Peyer's patch (tissue), 4 donors: ENCODE measurements around the gene GPD1L. TPM values are rescaled to one million over a fixed set of nuclear protein-coding genes. Genes with fewer than 3 reads are reported as not detected.

Experiments used
- DNase-seq, 3 donors: peaks; one replicate each; pipeline ENCODE4 v3.0.0-alpha.2; 2017 to 2019
- H3K27ac ChIP-seq, 4 donors: fragments of 200-600 bp; sonication (generic); one replicate each; pipeline ENCODE4 v1.5.1; 2016 to 2019
- H3K27me3 ChIP-seq, 2 donors: fragments of 200-600 bp; sonication (generic); one replicate each; pipeline ENCODE4 v1.5.1; 2019
- H3K36me3 ChIP-seq, 3 donors: fragments of 200-600 bp; sonication (generic); one replicate each; pipeline ENCODE4 v1.5.1; 2016 to 2019
- H3K4me1 ChIP-seq, 4 donors: fragments of 200-600 bp; sonication (generic); one replicate each; pipeline ENCODE4 v1.5.1; 2016 to 2019
- H3K4me3 ChIP-seq, 4 donors: fragments of 200-600 bp; sonication (generic); 1 replicate in 3 of 4; 2 replicates in 1 of 4; pipeline ENCODE4 v1.5.1; 2016 to 2019; ENCODE audit warnings: mild to moderate bottlenecking in 1 of 4
- H3K9me3 ChIP-seq, 4 donors: fragments of 200-600 bp; sonication (generic); one replicate each; pipeline ENCODE4 v1.5.1; 2016 to 2019; ENCODE audit warnings: mild to moderate bottlenecking in 1 of 4
- POLR2A ChIP-seq, 2 donors: fragments of 450-650 bp; IDR thresholded peaks; one replicate each; pipeline ENCODE4 v1.5.1; 2017; ENCODE audit warnings: antibody characterized with exemption in 2 of 2, mild to moderate bottlenecking in 2 of 2, moderate library complexity in 2 of 2
- total RNA-seq, 4 donors: library from RNA; depleted of rRNA; stranded (reverse); fragments of >200 nt; gene quantifications; one replicate each; pipeline ENCODE4 v1.1.0, GENCODE V29; 2016
- TF ChIP-seq, protein P1 (sequence below), 6 experiments: fragments of 450-650 bp in 4 of 6; fragments of 200-600 bp in 2 of 6; sonication (generic) in 1 of 6; IDR thresholded peaks; one replicate each; pipeline ENCODE4 v1.5.1; 2017 to 2019; ENCODE audit warnings: antibody characterized with exemption in 6 of 6, mild to moderate bottlenecking in 3 of 6, moderate library complexity in 1 of 6

GPD1L gene
- total RNA-seq, 4 donors from 2014 or later: 54.6 to 157 (median 80.6) TPM

DNA sequence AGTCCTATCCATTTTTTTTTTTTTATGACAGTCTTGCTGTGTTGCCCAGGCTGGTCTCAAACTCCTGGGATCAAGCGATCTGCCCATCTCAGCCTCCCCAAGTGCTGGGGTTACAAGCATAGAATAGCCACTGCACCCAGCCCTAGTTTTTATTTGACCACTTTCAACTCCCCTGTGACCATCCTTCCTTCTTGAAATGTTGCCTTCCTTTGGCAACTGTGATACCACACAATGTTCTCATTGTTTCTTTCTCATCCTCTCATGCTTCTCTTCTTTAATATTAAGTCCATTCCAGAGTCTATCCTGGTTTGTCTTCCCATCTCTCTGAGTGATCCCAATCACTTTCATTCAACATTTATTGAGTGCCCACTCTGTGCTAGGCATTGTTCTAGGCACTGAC is 7.9 kb upstream of the GPD1L start:
- Histone ChIP-seq H3K27me3 (no peaks in the 10 kb centered on the region), H3K27ac (no peak overlapping the region), H3K9me3 (peaks cover 0 to 11% (median 0%) of the 10 kb centered on the region in 4 donors), H3K36me3 (no peaks in the 10 kb centered on the region), H3K4me3 (no peak overlapping the region), H3K4me1 (no peaks in the 10 kb centered on the region)
- TF ChIP-seq, protein P1, sequence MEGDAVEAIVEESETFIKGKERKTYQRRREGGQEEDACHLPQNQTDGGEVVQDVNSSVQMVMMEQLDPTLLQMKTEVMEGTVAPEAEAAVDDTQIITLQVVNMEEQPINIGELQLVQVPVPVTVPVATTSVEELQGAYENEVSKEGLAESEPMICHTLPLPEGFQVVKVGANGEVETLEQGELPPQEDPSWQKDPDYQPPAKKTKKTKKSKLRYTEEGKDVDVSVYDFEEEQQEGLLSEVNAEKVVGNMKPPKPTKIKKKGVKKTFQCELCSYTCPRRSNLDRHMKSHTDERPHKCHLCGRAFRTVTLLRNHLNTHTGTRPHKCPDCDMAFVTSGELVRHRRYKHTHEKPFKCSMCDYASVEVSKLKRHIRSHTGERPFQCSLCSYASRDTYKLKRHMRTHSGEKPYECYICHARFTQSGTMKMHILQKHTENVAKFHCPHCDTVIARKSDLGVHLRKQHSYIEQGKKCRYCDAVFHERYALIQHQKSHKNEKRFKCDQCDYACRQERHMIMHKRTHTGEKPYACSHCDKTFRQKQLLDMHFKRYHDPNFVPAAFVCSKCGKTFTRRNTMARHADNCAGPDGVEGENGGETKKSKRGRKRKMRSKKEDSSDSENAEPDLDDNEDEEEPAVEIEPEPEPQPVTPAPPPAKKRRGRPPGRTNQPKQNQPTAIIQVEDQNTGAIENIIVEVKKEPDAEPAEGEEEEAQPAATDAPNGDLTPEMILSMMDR (IDR thresholded peaks at IDR 0.05): no peak
- no peak for TF ChIP-seq POLR2A (IDR thresholded peaks at IDR 0.05)
- no peak for DNase-seq

- Histone ChIP-seq H3K4me3 (no peak overlapping the region), H3K27me3 (no peaks in the 10 kb centered on the region), H3K36me3 (no peaks in the 10 kb centered on the region), H3K4me1 (no peaks in the 10 kb centered on the region), H3K9me3 (peaks cover 0 to 11% (median 0%) of the 10 kb centered on the region in 4 donors), H3K27ac (no peak overlapping the region)
- DNase-seq: no peak
- no peak for TF ChIP-seq POLR2A (IDR thresholded peaks at IDR 0.05)
- TF ChIP-seq, protein P1 (IDR thresholded peaks at IDR 0.05): no peak
Measured at GRCh38 chr3:32100465-32100864, 6.0 kb upstream of the GPD1L start.

DNA sequence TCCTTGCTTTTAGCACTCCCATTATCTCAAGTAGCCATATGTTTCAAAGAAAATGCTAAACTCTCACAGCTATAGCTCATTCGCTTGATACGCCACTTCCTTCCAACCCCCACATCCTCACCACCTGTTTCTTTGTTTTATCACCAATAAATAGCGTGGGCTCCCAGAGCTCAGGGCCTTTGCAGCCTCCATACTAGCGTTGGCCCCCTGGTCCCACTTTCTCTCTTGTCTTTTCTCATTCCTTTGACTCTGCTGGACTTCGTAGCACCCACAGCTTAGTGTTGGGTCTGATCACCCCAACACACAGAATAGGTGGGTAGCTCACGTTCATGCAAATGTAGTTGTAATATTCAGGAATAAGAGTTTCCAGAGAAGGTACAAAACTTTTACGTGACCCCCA is 4.1 kb upstream of the GPD1L start:
- H3K27me3 ChIP-seq: no peaks in the 10 kb centered on the region
- no peak for TF ChIP-seq POLR2A (IDR thresholded peaks at IDR 0.05)
- TF ChIP-seq, protein P1 (IDR thresholded peaks at IDR 0.05): no peak
- no peak for DNase-seq
- no peaks in the 10 kb centered on the region for H3K36me3 ChIP-seq
- H3K4me1 ChIP-seq: peaks cover 0 to 8% (median 2%) of the 10 kb centered on the region in 4 donors
- no peak overlapping the region for H3K4me3 ChIP-seq
- H3K9me3 ChIP-seq: peaks cover 0 to 11% (median 0%) of the 10 kb centered on the region in 4 donors
- no peak overlapping the region for H3K27ac ChIP-seq

DNA sequence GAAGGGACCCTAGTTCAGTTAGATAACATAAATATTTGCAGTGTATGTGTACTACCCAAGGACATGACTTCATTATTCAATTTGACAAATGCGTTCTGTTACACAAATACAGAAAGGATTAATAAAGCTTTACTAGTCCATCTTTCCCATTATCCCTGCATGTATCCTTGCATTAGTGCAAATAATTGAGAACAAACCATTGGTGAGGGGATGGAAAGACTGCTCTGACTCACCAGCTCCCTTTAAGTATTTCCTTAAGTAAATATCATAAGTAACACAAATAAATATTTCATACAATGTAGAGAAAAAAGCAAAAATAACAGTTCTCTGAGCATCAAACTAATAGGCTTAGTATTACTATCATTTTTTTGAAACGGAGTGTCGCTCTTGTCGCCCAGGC is 1.9 kb upstream of the GPD1L start:
- H3K36me3 ChIP-seq: no peaks in the 10 kb centered on the region
- no peak overlapping the region for H3K27ac ChIP-seq
- H3K4me3 ChIP-seq: no peak overlapping the region

GRCh38 chr3:32105291-32106131 is 909 bp upstream of the GPD1L start:
- peak overlapping the region in 3 of 4 donors; percentile 80 to 95 (median 87) for H3K27ac ChIP-seq
- H3K4me3 ChIP-seq: peak overlapping the region in 3 of 4 donors; percentile 68 to 92 (median 92)
- DNase-seq: no peak

More for the DNA sequence above, 1.9 kb upstream of the GPD1L start:
- TF ChIP-seq POLR2A (IDR thresholded peaks at IDR 0.05): no peak
- TF ChIP-seq, protein P1 (IDR thresholded peaks at IDR 0.05): no peak
- peaks cover 0 to 11% (median 0%) of the 10 kb centered on the region in 4 donors for H3K9me3 ChIP-seq
- DNase-seq: no peak
- no peaks in the 10 kb centered on the region for H3K27me3 ChIP-seq
- peaks cover 0 to 29% (median 4%) of the 10 kb centered on the region in 4 donors for H3K4me1 ChIP-seq

More at GRCh38 chr3:32105291-32106131, 909 bp upstream of the GPD1L start:
- no peaks in the 10 kb centered on the region for H3K36me3 ChIP-seq
- TF ChIP-seq, protein P1 (IDR thresholded peaks at IDR 0.05): no peak
- no peak for TF ChIP-seq POLR2A (IDR thresholded peaks at IDR 0.05)
- H3K4me1 ChIP-seq: peaks cover 0 to 36% (median 4%) of the 10 kb centered on the region in 4 donors
- H3K27me3 ChIP-seq: no peaks in the 10 kb centered on the region
- H3K9me3 ChIP-seq: peaks cover 0 to 11% (median 0%) of the 10 kb centered on the region in 4 donors
